IPS-NIHi7 (cell line): Measurements from ENCODE around the gene KRT73.
A peak's percentile ranks its signal among the peaks of the same experiment; 100 is the strongest.

Experiments used
- DNase-seq: peaks from one replicate; pipeline ENCODE4 v3.0.0; 2012; ENCODE audit warnings: mixed read lengths; ENCODE audit errors: extremely low spot score

Gene KRT73

GRCh38 chr12:52568111-52568510, 50.2 kb downstream of the KRT73 start:
- DNase-seq: no peak

GRCh38 chr12:52566847-52567291, 51.5 kb downstream of the KRT73 start:
- no peak for DNase-seq

- no peak for DNase-seq
Measured at GRCh38 chr12:52564582-52564981, 53.8 kb downstream of the KRT73 start.

GRCh38 chr12:52561880-52562449, 56.4 kb downstream of the KRT73 start:
- peak; percentile 56 for DNase-seq

GRCh38 chr12:52559979-52560378, 58.4 kb downstream of the KRT73 start:
- no peak for DNase-seq

GRCh38 chr12:52558781-52559445, 59.4 kb downstream of the KRT73 start:
- no peak for DNase-seq
